Measurements from ENCODE around the gene PON2. TPM values are rescaled to one million over a fixed set of nuclear protein-coding genes. Genes with fewer than 3 reads are reported as not detected.

Gene PON2
- total and polyA plus RNA-seq, 2 of the 13 experiments (the other 11 are each of a cell fraction or from before 2014, with no cell fraction given) = 202 to 217 TPM

DNA sequence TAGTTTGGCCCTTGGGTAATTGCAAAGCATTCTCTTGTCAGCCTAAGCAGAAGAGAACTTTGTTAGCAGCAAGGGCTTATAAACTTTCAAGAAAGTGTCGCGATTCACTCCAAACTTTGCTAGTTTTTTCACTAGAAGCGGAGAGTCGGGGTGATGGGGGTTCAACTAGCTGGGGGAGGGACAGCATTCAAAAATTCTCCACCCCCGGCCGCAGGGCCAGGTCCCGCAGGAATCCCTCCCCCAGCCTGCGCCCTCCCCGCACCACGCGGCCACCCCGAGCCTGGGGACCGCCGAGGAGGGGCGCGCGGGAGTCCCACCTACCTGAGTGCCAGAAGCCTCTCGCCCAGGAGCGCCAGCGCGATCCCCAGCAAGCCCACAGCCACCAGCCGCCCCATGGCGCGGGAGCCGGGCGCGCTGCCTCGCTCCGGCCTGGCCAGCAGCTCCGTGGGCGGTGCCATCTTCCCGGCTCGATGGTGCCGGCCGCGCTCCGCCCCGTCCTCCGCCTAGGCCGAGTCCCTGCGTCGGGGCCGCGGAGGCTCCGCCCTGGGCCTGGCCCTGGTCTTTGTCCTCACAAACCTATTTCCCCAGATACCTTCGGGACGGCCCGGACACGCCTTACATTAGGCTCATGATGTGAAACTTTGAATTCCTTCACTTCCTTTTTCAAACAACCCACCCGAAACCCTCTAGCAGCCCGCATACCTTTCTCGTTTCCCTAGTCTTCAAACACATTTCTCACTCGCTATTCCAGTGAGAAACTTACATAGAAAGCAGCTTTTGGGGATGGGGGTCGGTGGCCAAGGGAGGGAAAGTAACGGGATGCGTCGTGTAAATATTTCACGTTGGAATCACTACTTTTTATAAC is at the start of gene PON2 (continued):
- TF ChIP-seq, protein P1, sequence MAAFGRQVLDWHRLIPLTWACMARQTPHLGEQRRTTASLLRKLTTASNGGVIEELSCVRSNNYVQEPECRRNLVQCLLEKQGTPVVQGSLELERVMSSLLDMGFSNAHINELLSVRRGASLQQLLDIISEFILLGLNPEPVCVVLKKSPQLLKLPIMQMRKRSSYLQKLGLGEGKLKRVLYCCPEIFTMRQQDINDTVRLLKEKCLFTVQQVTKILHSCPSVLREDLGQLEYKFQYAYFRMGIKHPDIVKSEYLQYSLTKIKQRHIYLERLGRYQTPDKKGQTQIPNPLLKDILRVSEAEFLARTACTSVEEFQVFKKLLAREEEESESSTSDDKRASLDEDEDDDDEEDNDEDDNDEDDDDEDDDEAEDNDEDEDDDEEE (CRISPR knock-in tag; IDR thresholded peaks at IDR 0.05) = no peak
- TF ChIP-seq RAD21 (CRISPR knock-in tag; IDR thresholded peaks at IDR 0.05) (peak; percentile 54), ZIK1 (CRISPR knock-in tag; IDR thresholded peaks at IDR 0.05; ENCODE audit: borderline replicate concordance, low read depth) (0 out of 2 replicates have a peak, but pooled peaks have one; percentile 26), ZNF430 (CRISPR knock-in tag; IDR thresholded peaks at IDR 0.05) (no peak), FOXP1 (IDR thresholded peaks at IDR 0.05) (no peak), FOXP1 (CRISPR knock-in tag; IDR thresholded peaks at IDR 0.05) (no peak), ZNF337 (CRISPR knock-in tag; IDR thresholded peaks at IDR 0.05; ENCODE audit: borderline replicate concordance, low read depth) (no peak), ZNF510 (CRISPR knock-in tag; IDR thresholded peaks at IDR 0.05; ENCODE audit: low read depth) (no peak; the same call in 1 of the 2 replicates), MYC (CRISPR knock-in tag; IDR thresholded peaks at IDR 0.05; ENCODE audit: borderline replicate concordance) (peak; percentile 95), BRD4 (CRISPR knock-in tag; IDR thresholded peaks at IDR 0.05) (peak; percentile 95), HNF4G (IDR thresholded peaks at IDR 0.05; ENCODE audit: borderline replicate concordance, low read depth, low read length) (no peak; the same call in 1 of the 2 replicates), HNF4G (CRISPR knock-in tag; IDR thresholded peaks at IDR 0.05; ENCODE audit: borderline replicate concordance, low read depth) (no peak; the same call in 1 of the 2 replicates), PHF20 (CRISPR knock-in tag; IDR thresholded peaks at IDR 0.05) (peak; percentile 54), ZNF431 (CRISPR knock-in tag; IDR thresholded peaks at IDR 0.05; ENCODE audit: borderline replicate concordance, low read depth) (no peak; the same call in 1 of the 2 replicates), NFKBIZ (CRISPR knock-in tag; IDR thresholded peaks at IDR 0.05) (no peak)
- TF ChIP-seq, protein P2, sequence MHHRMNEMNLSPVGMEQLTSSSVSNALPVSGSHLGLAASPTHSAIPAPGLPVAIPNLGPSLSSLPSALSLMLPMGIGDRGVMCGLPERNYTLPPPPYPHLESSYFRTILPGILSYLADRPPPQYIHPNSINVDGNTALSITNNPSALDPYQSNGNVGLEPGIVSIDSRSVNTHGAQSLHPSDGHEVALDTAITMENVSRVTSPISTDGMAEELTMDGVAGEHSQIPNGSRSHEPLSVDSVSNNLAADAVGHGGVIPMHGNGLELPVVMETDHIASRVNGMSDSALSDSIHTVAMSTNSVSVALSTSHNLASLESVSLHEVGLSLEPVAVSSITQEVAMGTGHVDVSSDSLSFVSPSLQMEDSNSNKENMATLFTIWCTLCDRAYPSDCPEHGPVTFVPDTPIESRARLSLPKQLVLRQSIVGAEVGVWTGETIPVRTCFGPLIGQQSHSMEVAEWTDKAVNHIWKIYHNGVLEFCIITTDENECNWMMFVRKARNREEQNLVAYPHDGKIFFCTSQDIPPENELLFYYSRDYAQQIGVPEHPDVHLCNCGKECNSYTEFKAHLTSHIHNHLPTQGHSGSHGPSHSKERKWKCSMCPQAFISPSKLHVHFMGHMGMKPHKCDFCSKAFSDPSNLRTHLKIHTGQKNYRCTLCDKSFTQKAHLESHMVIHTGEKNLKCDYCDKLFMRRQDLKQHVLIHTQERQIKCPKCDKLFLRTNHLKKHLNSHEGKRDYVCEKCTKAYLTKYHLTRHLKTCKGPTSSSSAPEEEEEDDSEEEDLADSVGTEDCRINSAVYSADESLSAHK (CRISPR knock-in tag; IDR thresholded peaks at IDR 0.05; ENCODE audit: borderline replicate concordance) = no peak
- TF ChIP-seq, protein P3, sequence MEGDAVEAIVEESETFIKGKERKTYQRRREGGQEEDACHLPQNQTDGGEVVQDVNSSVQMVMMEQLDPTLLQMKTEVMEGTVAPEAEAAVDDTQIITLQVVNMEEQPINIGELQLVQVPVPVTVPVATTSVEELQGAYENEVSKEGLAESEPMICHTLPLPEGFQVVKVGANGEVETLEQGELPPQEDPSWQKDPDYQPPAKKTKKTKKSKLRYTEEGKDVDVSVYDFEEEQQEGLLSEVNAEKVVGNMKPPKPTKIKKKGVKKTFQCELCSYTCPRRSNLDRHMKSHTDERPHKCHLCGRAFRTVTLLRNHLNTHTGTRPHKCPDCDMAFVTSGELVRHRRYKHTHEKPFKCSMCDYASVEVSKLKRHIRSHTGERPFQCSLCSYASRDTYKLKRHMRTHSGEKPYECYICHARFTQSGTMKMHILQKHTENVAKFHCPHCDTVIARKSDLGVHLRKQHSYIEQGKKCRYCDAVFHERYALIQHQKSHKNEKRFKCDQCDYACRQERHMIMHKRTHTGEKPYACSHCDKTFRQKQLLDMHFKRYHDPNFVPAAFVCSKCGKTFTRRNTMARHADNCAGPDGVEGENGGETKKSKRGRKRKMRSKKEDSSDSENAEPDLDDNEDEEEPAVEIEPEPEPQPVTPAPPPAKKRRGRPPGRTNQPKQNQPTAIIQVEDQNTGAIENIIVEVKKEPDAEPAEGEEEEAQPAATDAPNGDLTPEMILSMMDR (CRISPR knock-in tag; IDR thresholded peaks at IDR 0.05) = peak; percentile 23; the same call in 1 of the 2 replicates
- TF ChIP-seq, protein P4, sequence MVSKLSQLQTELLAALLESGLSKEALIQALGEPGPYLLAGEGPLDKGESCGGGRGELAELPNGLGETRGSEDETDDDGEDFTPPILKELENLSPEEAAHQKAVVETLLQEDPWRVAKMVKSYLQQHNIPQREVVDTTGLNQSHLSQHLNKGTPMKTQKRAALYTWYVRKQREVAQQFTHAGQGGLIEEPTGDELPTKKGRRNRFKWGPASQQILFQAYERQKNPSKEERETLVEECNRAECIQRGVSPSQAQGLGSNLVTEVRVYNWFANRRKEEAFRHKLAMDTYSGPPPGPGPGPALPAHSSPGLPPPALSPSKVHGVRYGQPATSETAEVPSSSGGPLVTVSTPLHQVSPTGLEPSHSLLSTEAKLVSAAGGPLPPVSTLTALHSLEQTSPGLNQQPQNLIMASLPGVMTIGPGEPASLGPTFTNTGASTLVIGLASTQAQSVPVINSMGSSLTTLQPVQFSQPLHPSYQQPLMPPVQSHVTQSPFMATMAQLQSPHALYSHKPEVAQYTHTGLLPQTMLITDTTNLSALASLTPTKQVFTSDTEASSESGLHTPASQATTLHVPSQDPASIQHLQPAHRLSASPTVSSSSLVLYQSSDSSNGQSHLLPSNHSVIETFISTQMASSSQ (IDR thresholded peaks at IDR 0.05; ENCODE audit: low read depth) = no peak
- TF ChIP-seq, protein P4 (CRISPR knock-in tag; IDR thresholded peaks at IDR 0.05; ENCODE audit: borderline replicate concordance) = peak; percentile 80; the same call in 1 of the 2 replicates

Data from HepG2 (cell line).